Measurements from ENCODE around the gene SPAG4.
A peak's percentile ranks its signal among the peaks of the same experiment; 100 is the strongest.

SPAG4 gene

GRCh38 chr20:35657271-35657670 is 41.6 kb downstream of the SPAG4 start:
- DNase-seq, result no peak
- Histone ChIP-seq H3K9me3 (no peaks in the 10 kb centered on the region), H3K27me3 (no peaks in the 10 kb centered on the region), H3K4me3 (ENCODE audit: low read depth, low read length) (no peak overlapping the region), H3K36me3 (peaks cover 39% of the 10 kb centered on the region), H3K4me1 (peaks cover 4% of the 10 kb centered on the region)
- no peak for TF ChIP-seq CTCF (IDR thresholded peaks at IDR 0.05; ENCODE audit: low read depth, low read length)

- Histone ChIP-seq H3K27me3 (no peaks in the 10 kb centered on the region), H3K4me3 (ENCODE audit: low read depth, low read length) (no peak overlapping the region), H3K36me3 (peaks cover 8% of the 10 kb centered on the region), H3K9me3 (no peaks in the 10 kb centered on the region), H3K4me1 (peaks cover 8% of the 10 kb centered on the region)
- DNase-seq, result no peak
- no peak for TF ChIP-seq CTCF (IDR thresholded peaks at IDR 0.05; ENCODE audit: low read depth, low read length)
Measured at GRCh38 chr20:35660122-35660937, 44.7 kb downstream of the SPAG4 start.

GRCh38 chr20:35661053-35661452 is 45.4 kb downstream of the SPAG4 start:
- Histone ChIP-seq H3K4me1 (peaks cover 8% of the 10 kb centered on the region), H3K9me3 (no peaks in the 10 kb centered on the region), H3K27me3 (no peaks in the 10 kb centered on the region), H3K36me3 (peaks cover 5% of the 10 kb centered on the region; the same call in 1 of the 2 replicates), H3K4me3 (ENCODE audit: low read depth, low read length) (no peak overlapping the region)
- no peak for TF ChIP-seq CTCF (IDR thresholded peaks at IDR 0.05; ENCODE audit: low read depth, low read length)
- no peak for DNase-seq

GRCh38 chr20:35661908-35662307 is 46.3 kb downstream of the SPAG4 start:
- no peak for TF ChIP-seq CTCF (IDR thresholded peaks at IDR 0.05; ENCODE audit: low read depth, low read length)
- DNase-seq, result no peak
- Histone ChIP-seq H3K36me3 (no peaks in the 10 kb centered on the region), H3K27me3 (no peaks in the 10 kb centered on the region), H3K9me3 (no peaks in the 10 kb centered on the region), H3K4me3 (ENCODE audit: low read depth, low read length) (peak overlapping the region; percentile 98), H3K4me1 (peaks cover 8% of the 10 kb centered on the region)

GRCh38 chr20:35662551-35662950 is 46.9 kb downstream of the SPAG4 start:
- no peak for TF ChIP-seq CTCF (IDR thresholded peaks at IDR 0.05; ENCODE audit: low read depth, low read length)
- no peaks in the 10 kb centered on the region for H3K9me3 ChIP-seq
- H3K4me1 ChIP-seq, result peaks cover 8% of the 10 kb centered on the region
- H3K27me3 ChIP-seq, result no peaks in the 10 kb centered on the region
- no peaks in the 10 kb centered on the region for H3K36me3 ChIP-seq
- peak overlapping the region; percentile 98 for H3K4me3 ChIP-seq (ENCODE audit: low read depth, low read length)
- no peak for DNase-seq

All from BE2C (cell line).